Activated T-cell treated with anti-CD3 and anti-CD28 coated beads, Interleukin-2, amount 50 U/mL, for 4 hours (primary cell): Measurements from ENCODE around the gene BMP5. TPM values are rescaled to one million over a fixed set of nuclear protein-coding genes. Genes with fewer than 3 reads are reported as not detected.
"Not testable (repeated sequence)": the region's sequence is repeated elsewhere in the genome, so short reads cannot be mapped to it uniquely, and the experiment has no call there.

Experiments used
- ATAC-seq, 2 donors: fragments of 200-7000 bp; cut with Tn5 transposase; one replicate each; pipeline ENCODE4 v1.10.0; 2021
- DNase-seq: peaks from one replicate; pipeline ENCODE4 v3.0.0-alpha.2; 2020
- H3K27me3 Mint-ChIP-seq: one replicate; pipeline ENCODE4 v1.8.0; 2021; ENCODE audit warnings: low read depth, mixed read lengths
- H3K36me3 Mint-ChIP-seq: one replicate; pipeline ENCODE4 v1.8.0; 2022; ENCODE audit warnings: mixed read lengths; ENCODE audit not compliant: insufficient read depth
- H3K4me1 Mint-ChIP-seq: one replicate; pipeline ENCODE4 v1.8.0; 2021; ENCODE audit warnings: low read depth, mixed read lengths
- H3K4me3 Mint-ChIP-seq: one replicate; pipeline ENCODE4 v1.8.0; 2021; ENCODE audit warnings: mild to moderate bottlenecking, moderate library complexity, mixed read lengths
- H3K9me3 Mint-ChIP-seq: one replicate; pipeline ENCODE4 v1.8.0; 2021; ENCODE audit warnings: mixed read lengths
- total RNA-seq, 3 donors: library from RNA; stranded (reverse); gene quantifications; one replicate each; pipeline ENCODE4 v1.2.1, GENCODE V29; 2021

BMP5 gene
- total RNA-seq: not detected

DNA sequence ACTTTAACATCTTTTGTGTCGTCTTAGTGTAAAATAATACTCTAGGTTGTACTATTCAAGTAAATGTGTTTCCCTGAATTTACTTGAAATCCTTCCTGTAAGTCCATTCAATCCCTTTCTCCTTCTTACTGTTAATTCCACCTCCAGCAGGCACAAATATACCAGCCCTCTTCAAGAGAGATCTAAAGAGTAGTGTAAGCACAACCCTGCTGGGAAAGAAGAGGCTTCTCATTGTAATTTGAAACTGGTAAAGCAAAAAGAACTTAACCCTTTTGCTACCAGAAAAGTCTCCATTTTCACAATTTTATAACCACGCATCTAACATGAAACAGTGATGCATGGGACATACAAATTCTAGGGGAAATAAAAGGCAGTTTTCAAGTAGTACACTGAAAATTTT, at the start of gene BMP5:
TSS of gene BMP5 (minus strand) at position 191 of the 400 bp plus-strand sequence. CDS start 725 bp downstream, outside the sequence.
- Mint-ChIP-seq H3K9me3 (peaks cover 4% of the 10 kb centered on the region), H3K27me3 (no peaks in the 10 kb centered on the region), H3K4me1 (no peaks in the 10 kb centered on the region), H3K4me3 (no peak within 1 kb of the TSS), H3K36me3 (no peaks in the 10 kb centered on the region)
- ATAC-seq (no peak), DNase-seq (no peak)

DNA sequence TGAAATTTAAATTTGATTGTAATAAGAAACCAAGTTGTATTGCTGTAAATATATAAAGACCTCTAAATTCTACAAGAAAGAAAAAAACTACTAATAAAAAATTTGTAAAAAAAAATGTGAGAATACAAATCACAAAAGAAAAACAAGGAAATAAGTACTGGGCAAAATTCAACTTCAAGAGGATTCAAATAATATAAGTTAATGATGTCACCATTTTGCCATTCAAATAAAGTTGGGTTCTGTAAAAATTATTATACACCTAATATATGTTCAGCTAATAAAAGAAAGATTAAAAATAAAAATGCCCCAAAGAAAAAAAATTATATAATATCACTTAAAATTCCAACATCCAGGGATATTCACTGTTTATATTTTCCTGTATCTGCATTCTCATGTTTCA, 47.0 kb upstream of the BMP5 start:
- H3K27me3 Mint-ChIP-seq: no peaks in the 10 kb centered on the region
- H3K4me1 Mint-ChIP-seq: no peaks in the 10 kb centered on the region
- no peaks in the 10 kb centered on the region for H3K36me3 Mint-ChIP-seq
- H3K4me3 Mint-ChIP-seq: no peak overlapping the region
- ATAC-seq: no peak
- no peak for DNase-seq
- peaks cover 11% of the 10 kb centered on the region for H3K9me3 Mint-ChIP-seq

DNA sequence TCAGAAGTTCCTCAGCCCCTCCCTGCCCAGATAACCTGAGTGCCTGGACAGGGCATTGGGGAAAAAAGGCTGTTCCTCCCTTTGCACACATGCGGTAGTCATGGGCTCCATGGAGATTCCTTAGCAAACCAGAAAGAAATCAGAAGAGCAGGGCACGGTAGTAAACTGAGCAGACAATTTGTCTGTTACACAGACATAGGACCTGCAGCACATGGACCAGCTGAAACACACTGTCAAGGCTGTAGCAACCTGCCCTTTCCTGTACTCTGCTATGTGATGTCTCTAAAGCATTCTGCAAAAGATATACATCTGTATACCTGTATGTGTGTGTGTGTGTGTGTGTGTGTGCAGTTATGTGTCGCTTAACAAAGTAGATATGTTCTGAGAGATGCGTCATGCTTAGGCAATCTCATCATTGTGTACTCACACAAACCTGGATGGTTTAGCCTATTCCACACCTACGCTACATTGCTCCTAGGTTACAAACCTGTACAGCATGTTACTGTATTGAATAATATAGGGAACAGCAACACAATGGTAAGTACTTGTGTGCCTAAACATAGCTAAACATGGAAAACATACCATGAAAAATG, 44.4 kb upstream of the BMP5 start:
- Mint-ChIP-seq H3K4me3 (no peak overlapping the region), H3K36me3 (no peaks in the 10 kb centered on the region), H3K27me3 (no peaks in the 10 kb centered on the region), H3K4me1 (no peaks in the 10 kb centered on the region), H3K9me3 (peaks cover 7% of the 10 kb centered on the region)
- no peak for DNase-seq
- ATAC-seq: no peak

DNA sequence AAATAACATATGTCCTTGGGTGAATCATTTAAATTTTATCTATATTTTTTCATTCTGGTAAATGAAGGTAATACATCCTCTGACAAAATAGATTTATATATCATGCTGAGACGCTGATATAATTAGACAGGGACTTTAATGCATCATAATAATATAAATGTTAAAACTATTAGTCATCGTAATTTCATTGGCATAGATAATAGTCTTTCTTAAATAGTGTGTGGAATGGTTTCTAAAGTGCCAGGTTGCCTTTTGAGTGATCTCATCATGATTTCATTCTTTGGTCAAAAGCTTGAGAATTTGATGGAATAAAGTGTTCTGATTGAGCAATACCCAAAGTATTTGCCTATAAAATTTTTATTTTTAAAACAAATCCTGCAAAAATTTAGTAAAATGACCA, 43.2 kb upstream of the BMP5 start:
- no peak for DNase-seq
- Mint-ChIP-seq H3K27me3 (no peaks in the 10 kb centered on the region), H3K9me3 (peaks cover 7% of the 10 kb centered on the region), H3K4me1 (no peaks in the 10 kb centered on the region), H3K4me3 (no peak overlapping the region), H3K36me3 (no peaks in the 10 kb centered on the region)
- no peak for ATAC-seq

DNA sequence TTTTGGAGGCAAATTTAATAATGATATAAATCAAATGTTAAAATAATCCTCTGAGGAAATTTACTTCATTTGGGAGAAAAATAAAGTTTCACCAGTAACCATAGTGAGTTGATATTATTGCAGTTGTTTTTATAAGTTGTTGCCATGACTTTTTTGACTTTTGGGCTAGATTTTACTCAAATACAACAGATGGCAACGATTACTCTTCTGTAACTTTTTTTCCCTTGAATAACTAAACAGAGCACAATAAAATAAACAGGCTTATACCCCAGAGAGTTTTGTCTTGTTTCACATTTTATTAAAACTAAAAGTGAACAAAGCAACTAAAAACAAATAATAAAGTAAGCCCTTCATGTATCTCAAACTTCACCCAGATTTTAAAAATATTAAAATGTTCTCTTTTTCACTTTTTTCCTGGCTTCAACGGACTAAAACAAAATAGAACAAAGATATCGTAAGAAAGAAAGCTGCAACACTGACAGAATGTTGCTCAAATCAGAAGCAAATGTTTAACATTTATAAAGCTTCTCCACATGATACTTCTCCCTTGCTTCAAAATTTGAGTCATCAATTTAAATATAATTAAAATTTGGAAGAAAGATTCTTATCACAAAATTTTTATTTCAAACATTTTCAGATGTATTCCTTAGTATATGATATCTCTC, 42.5 kb upstream of the BMP5 start:
- Mint-ChIP-seq H3K9me3 (peaks cover 7% of the 10 kb centered on the region), H3K27me3 (no peaks in the 10 kb centered on the region), H3K4me1 (no peaks in the 10 kb centered on the region), H3K36me3 (no peaks in the 10 kb centered on the region), H3K4me3 (no peak overlapping the region)
- DNase-seq: no peak
- no peak for ATAC-seq

DNA sequence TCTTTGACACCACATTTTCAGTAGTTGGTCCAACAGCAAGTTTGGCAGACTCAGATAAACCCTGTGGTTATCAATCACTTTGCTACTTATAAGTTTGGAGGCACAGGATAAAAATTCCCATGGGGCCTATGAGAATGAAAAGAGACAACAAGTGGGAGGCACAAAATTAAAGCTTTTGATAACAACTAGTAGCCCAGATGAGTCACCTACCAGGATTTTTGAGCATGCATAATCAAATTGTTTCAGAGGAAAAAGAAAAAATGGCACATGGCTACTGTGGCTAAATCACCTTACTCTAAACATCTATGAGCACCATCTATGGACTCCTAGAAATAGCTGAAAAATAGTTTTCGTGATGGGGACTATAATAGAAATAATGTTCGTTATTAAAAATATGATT, 40.8 kb upstream of the BMP5 start:
- no peaks in the 10 kb centered on the region for H3K4me1 Mint-ChIP-seq
- H3K9me3 Mint-ChIP-seq: peaks cover 8% of the 10 kb centered on the region
- H3K36me3 Mint-ChIP-seq: no peaks in the 10 kb centered on the region
- H3K4me3 Mint-ChIP-seq: no peak overlapping the region
- no peaks in the 10 kb centered on the region for H3K27me3 Mint-ChIP-seq
- ATAC-seq: no peak
- no peak for DNase-seq

DNA sequence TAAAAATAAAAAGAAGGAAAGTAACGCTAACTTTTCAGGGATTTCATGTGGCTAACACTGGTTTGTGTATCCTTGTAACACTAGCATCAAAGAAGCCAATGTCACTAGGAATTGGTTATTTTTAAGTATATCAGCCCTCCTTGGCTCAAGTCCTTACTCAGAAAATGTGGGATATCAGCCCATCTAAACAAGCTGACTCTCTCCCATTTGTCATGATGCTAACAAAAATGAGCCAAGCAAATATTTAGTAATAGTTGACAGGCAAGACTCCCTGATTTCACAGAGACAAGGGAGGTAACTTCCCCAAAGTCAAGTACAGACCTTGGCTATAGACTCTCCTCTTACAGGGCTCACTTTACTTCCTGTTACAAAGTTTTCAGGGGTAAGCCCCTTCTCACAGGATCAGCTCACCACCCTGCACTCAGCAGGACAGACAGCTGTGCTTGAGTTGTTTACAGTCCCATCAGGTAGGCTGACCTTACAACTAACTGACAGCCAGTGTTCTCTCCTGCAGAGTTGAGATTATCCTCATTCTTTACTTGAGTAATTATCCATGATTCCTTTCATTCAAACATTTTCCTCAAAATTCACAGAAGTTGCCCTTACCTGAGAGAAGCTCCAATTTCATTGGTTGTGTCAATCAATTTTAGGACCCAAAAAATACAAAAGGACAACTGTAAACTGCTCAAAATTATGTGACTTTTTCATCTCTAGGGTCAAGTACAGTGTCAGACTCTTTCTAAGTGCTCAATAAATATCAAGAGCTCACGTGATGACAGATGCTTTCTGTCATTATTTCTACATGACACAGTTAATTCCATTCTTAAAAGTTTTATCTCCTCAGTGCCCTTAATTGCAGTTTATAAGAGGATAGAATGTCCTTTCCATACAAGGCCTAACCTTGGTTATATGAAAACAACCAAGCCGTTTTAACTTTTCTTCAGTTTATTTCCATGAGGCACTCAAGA, 38.1 kb upstream of the BMP5 start:
- no peak for ATAC-seq
- Mint-ChIP-seq H3K4me3 (no peak overlapping the region), H3K9me3 (peaks cover 4% of the 10 kb centered on the region), H3K36me3 (no peaks in the 10 kb centered on the region), H3K27me3 (no peaks in the 10 kb centered on the region), H3K4me1 (no peaks in the 10 kb centered on the region)
- no peak for DNase-seq

DNA sequence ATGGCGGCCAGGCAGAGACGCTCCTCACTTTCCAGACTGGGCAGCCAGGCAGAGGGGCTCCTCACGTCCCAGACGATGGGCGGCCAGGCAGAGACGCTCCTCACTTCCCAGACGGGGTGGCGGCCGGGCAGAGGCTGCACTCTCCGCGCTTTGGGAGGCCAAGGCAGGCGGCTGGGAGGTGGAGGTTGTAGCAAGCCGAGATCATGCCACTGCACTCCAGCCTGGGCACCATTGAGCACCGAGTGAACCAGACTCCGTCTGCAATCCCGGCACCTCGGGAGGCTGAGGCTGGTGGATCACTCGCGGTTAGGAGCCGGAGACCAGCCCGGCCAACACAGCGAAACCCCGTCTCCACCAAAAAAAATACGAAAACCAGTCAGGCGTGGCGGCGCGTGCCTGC, 35.1 kb upstream of the BMP5 start:
- H3K4me1 Mint-ChIP-seq, H3K27me3 Mint-ChIP-seq, H3K36me3 Mint-ChIP-seq, ATAC-seq, DNase-seq, H3K9me3 Mint-ChIP-seq, H3K4me3 Mint-ChIP-seq: not testable (repeated sequence)

DNA sequence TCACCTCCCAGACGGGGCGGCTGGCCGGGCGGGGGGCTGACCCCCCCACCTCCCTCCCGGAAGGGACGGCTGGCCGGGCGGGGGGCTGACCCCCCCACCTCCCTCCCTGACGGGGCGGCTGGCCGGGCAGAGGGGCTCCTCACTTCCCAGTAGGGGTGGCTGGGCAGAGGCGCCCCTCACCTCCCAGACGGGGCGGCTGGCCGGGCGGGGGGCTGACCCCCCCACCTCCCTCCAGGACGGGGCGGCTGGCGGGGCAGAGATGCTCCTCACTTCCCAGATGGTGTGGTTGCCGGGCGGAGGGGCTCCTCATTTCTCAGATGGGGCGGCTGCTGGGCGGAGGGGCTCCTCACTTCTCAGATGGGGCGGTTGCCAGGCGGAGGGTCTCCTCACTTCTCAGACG, 34.5 kb upstream of the BMP5 start:
- H3K4me3 Mint-ChIP-seq, ATAC-seq, H3K27me3 Mint-ChIP-seq, DNase-seq, H3K9me3 Mint-ChIP-seq, H3K4me1 Mint-ChIP-seq, H3K36me3 Mint-ChIP-seq: not testable (repeated sequence)

DNA sequence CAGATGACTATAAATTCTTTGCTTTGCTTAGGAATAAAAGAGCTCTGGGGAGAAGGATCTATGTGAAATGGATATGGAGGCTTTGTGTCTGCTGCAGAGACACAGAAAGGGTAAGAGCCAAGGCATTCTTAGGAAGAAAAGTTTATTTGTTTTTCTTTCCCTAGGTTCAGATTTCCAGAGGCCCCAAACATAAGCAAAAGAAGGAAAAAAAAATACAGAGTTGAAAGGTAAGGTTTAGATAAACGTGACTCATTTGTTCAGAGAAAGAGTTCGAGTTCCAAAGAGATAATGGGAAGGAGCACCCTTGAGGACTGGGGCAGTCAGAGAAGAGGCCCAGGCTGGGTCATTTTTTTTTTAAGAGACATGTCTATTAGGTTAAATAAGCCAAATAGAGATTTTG, 27.4 kb upstream of the BMP5 start:
- DNase-seq: no peak
- H3K4me3 Mint-ChIP-seq: no peak overlapping the region

DNA sequence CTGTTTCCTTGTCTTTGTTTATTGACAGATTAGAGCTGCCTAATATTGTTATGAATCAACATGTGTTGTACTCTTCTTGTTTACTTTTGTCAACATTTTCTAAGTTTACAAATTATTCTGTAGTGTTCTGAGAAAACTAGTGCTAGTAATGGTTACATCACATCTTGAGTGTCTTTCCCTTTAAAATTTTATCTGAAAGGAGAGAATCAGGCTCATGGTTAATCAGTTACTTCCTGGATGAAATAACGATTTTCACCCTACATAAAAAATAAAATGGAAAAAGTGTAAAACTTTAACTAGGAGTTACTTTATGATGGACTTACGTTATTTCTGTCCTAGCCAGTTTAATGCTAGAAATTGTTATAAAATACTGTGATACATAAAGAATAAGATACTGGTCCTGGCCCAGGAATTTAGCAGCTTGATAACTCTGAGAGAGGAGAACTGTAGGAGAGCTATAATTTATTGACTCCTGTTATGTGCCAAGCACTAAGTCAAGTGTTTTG, 26.4 kb upstream of the BMP5 start:
- no peaks in the 10 kb centered on the region for H3K36me3 Mint-ChIP-seq
- no peaks in the 10 kb centered on the region for H3K27me3 Mint-ChIP-seq
- H3K4me1 Mint-ChIP-seq: no peaks in the 10 kb centered on the region
- ATAC-seq: no peak
- H3K9me3 Mint-ChIP-seq: no peaks in the 10 kb centered on the region
- H3K4me3 Mint-ChIP-seq: no peak overlapping the region
- no peak for DNase-seq

More for the DNA sequence above, 27.4 kb upstream of the BMP5 start:
- no peaks in the 10 kb centered on the region for H3K36me3 Mint-ChIP-seq
- H3K9me3 Mint-ChIP-seq: no peaks in the 10 kb centered on the region
- no peaks in the 10 kb centered on the region for H3K27me3 Mint-ChIP-seq
- no peaks in the 10 kb centered on the region for H3K4me1 Mint-ChIP-seq
- no peak for ATAC-seq

DNA sequence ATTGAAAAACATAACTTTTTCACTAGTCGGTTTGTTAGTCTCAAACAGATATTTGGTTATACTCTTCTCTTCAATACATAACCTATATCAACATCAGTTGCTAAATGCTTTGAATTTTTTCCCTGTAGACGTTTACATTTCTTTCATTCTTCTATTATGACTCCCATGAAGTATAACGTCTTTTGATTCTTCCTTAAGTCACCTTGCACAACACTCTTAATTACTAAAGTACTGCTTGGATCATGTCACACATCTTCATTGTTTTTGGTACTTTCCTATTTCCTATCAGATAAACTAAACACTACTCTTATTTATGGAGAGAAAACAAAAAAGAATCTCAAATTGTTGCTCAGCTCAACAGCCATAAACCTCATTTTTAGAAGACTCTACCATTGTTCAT, 23.0 kb upstream of the BMP5 start:
- Mint-ChIP-seq H3K4me1 (no peaks in the 10 kb centered on the region), H3K4me3 (no peak overlapping the region), H3K9me3 (peaks cover 5% of the 10 kb centered on the region), H3K27me3 (no peaks in the 10 kb centered on the region), H3K36me3 (no peaks in the 10 kb centered on the region)
- ATAC-seq (no peak), DNase-seq (no peak)

DNA sequence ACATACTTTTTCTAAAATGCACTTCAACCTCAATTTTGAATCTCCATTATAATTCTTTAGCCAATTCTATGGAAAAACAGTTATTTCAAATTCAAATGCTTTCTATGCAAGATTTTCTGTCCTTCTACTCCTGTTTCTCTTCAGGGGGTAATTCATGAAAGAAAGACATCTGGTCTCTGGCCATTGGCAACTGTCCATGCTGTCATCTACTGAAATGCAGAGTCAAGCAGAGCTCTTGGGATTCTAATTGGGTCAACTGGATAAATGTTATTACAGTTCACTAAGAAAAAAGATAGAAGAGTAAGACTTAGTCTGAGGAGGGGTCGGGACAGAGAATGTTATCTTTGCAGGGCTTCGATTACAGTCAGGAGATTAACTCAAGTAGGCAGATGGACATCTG, 22.0 kb upstream of the BMP5 start:
- no peak overlapping the region for H3K4me3 Mint-ChIP-seq
- peaks cover 5% of the 10 kb centered on the region for H3K9me3 Mint-ChIP-seq
- no peaks in the 10 kb centered on the region for H3K4me1 Mint-ChIP-seq

DNA sequence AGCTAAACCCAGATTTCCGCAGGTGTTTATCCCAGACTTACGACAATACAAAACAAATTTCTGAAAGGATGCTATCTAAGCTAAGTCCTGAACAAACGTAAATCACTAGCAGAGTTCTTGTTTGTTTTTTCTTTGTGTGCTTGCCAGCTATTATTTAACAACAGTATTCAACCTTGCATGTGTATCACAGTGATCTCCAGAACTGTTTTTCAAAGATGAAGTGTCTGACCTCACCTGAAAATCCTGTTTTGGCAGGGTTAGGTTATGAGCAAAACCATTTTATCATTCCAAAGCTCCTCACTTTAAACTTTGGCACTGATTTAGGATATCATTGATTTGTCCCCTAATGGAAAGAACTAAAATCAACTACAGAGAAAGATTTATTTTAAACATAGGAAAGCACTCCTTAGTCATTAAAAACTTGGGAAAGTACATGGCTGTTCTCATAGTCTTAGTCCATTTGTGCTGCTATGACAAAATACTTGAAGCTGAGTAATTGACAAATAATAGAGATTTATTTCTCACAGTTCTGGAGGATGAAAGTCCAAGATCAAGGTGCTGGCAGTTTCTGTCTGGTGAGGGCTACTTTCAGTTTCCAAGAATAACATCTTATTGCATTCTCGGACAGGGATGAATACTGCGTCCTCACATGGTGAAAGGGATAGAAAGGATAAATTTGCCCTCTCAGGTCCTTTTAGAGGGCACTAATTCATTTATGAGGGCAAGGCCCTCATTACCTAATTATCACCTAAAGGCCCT, 20.8 kb upstream of the BMP5 start:
- ATAC-seq (no peak), DNase-seq (no peak)
- no peaks in the 10 kb centered on the region for H3K36me3 Mint-ChIP-seq
- peaks cover 5% of the 10 kb centered on the region for H3K9me3 Mint-ChIP-seq
- no peaks in the 10 kb centered on the region for H3K4me1 Mint-ChIP-seq
- no peak overlapping the region for H3K4me3 Mint-ChIP-seq
- no peaks in the 10 kb centered on the region for H3K27me3 Mint-ChIP-seq

More for the DNA sequence above, 22.0 kb upstream of the BMP5 start:
- DNase-seq: no peak
- no peak for ATAC-seq
- Mint-ChIP-seq H3K27me3 (no peaks in the 10 kb centered on the region), H3K36me3 (no peaks in the 10 kb centered on the region)
